ENCODE results near the gene JOSD1.

Gene JOSD1

DNA sequence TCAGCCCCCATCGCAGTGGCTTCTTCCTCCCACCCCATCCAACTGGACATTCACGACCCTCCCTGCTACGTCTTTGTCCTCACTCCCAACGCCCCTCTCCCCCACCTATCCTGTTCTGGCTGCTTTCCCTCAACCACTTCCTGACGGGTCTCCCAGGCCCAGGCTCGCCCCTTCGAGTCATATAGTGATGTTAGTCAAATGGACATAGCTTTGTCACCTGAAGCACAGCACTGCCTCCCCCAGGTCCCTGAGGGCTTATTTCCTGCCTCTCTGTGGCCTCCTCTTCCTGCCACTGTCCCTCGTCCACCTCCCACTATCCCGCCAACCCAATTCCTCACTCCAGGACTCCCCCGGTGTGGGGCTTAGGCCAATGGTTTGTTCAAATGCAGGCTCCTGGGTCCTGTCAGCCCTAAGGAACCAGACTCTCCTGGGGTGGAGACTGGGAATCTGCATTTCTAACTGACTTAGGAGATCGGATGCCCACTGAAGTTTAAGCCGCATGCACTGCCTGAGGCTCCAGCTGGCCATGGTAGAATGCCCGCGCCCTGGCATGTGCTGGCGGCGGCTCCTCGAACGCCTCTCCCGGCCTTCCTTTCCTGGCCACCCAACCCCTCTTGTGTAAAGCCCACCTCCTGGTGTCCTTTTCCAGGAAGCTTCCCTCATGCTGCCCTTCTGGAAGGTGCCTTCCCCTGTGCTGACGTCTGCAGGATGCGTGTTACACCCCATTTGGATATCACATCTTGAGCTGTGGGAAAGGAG lies 36.7 kb upstream of the JOSD1 start:
- Mint-ChIP-seq H3K27me3 (no peaks in the 10 kb centered on the region), H3K27ac (peak overlapping the region; percentile 83), H3K4me1 (peaks cover 22% of the 10 kb centered on the region), H3K36me3 (ENCODE audit: low read depth) (peaks cover 37% of the 10 kb centered on the region), H3K9me3 (no peaks in the 10 kb centered on the region), H3K4me3 (no peak overlapping the region)
- no peak for DNase-seq
- no peak for ATAC-seq

DNA sequence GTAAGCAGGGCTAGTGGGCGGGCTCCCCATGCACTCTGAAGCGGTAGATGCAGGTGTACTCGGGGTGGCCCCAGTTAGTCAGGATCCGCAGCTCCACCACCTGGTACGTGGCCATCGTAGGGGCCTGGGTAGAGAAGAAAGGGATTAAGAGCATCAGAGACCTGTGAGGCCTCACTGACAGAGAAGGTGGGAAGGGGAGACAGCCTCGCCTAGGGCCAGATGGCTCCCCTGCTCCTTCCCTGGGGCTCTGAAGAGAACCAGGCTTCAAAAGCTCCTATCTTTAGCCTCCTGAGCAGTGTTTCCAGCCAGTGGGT lies 35.5 kb upstream of the JOSD1 start:
- Mint-ChIP-seq H3K27me3 (no peaks in the 10 kb centered on the region), H3K4me3 (no peak overlapping the region), H3K4me1 (peaks cover 22% of the 10 kb centered on the region), H3K27ac (no peak overlapping the region), H3K9me3 (no peaks in the 10 kb centered on the region), H3K36me3 (ENCODE audit: low read depth) (peaks cover 29% of the 10 kb centered on the region)
- no peak for DNase-seq
- no peak for ATAC-seq

DNA sequence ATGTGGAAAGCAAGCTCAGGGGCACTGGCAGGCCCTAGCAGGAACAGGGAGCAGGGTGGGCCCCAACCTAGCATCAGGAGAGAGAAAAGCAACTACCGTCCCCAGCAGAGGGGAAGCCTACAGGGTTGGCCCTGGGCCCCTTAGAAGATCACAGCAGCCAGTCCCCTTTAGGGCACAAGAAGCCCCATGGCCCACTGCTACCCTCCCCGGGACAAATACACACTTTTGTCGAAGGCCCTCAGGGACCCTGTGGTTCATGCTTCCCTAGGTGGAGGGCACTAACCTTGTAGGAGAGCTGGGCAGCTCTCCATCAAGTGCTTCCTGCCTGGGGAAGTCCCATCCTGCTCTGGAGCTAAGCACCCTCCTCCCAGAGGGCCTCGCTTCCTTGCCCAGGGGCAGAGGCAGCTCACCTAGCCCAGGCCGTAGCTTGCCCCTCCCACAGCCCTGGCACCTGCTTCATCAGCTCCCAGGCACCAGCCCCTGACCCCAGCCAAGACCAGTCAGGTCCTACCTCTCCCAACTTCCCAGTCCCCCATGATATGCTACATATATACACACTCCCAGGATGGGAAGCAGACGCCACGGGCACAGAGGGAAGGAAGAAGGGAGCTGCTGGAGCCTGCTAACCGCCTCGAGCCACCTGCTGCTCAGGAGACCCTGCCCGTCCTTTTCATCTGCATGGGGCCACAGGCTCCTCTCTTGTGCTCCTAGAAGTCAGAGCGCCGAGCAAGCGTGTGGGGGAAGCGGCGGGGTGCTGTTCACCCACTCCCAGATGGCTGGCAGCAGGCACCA lies 34.9 kb upstream of the JOSD1 start:
- no peaks in the 10 kb centered on the region for H3K27me3 Mint-ChIP-seq
- no peak for DNase-seq
- no peaks in the 10 kb centered on the region for H3K9me3 Mint-ChIP-seq
- H3K27ac Mint-ChIP-seq: peak overlapping the region; percentile 59
- H3K36me3 Mint-ChIP-seq (ENCODE audit: low read depth): peaks cover 28% of the 10 kb centered on the region
- peak; percentile 5 for ATAC-seq
- no peak overlapping the region for H3K4me3 Mint-ChIP-seq
- peaks cover 19% of the 10 kb centered on the region for H3K4me1 Mint-ChIP-seq

DNA sequence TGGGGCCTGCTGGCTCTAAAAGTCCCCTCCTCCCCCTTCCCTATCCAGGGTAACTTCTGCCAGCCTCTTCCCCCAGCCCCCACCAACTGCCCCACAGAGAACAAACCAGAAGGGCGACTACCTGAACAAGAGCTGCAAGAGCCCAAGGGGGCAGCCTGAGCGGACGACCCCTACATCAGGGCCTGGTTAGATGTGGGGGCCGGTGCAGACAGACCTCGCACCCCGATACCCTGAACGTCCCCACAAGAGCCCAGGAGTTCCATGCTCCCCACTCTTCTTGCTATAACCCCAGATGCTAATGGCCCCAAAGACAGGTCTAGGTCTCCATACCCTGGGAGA lies 34.4 kb upstream of the JOSD1 start:
- ATAC-seq (no peak), DNase-seq (no peak)
- H3K27ac Mint-ChIP-seq: peak overlapping the region; percentile 56
- no peaks in the 10 kb centered on the region for H3K9me3 Mint-ChIP-seq
- H3K36me3 Mint-ChIP-seq (ENCODE audit: low read depth): peaks cover 27% of the 10 kb centered on the region
- no peaks in the 10 kb centered on the region for H3K27me3 Mint-ChIP-seq
- peaks cover 21% of the 10 kb centered on the region for H3K4me1 Mint-ChIP-seq
- H3K4me3 Mint-ChIP-seq: no peak overlapping the region

DNA sequence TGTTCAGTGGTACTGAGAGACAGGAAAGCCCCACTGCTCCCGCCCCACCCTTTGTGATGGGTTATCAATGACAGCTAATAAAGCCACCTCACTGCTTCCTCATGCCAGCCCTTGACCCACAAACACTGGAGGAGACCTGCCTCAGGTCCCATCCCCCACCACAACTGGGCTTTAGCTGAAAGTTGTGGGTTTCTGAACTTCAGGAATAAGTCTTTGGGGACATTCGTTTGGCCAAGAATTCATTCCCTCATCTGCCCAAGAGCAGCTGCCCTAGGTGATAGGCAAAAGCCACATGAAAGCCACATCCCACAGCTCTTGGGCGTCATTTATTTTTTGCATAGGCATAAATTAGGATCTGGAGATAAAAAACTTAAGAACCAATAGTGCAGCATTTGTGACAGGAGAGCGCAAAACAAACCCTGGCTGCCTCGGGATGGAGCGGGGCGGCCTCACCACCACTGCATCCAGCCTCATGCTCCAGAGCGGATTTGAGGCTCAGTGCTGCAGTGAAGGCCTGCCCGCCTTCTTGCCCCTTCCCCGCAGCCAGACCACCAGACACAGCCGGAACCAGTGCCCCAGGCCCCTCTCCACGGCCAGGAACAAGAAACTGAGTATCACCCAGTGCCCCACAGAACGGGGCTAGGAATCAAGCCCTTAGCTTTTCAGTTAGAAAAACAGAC lies 33.8 kb upstream of the JOSD1 start:
- Mint-ChIP-seq H3K4me3 (no peak overlapping the region), H3K4me1 (peaks cover 21% of the 10 kb centered on the region), H3K36me3 (ENCODE audit: low read depth) (peaks cover 27% of the 10 kb centered on the region), H3K9me3 (no peaks in the 10 kb centered on the region), H3K27me3 (no peaks in the 10 kb centered on the region), H3K27ac (peak overlapping the region; percentile 27)
- ATAC-seq (no peak), DNase-seq (no peak)

DNA sequence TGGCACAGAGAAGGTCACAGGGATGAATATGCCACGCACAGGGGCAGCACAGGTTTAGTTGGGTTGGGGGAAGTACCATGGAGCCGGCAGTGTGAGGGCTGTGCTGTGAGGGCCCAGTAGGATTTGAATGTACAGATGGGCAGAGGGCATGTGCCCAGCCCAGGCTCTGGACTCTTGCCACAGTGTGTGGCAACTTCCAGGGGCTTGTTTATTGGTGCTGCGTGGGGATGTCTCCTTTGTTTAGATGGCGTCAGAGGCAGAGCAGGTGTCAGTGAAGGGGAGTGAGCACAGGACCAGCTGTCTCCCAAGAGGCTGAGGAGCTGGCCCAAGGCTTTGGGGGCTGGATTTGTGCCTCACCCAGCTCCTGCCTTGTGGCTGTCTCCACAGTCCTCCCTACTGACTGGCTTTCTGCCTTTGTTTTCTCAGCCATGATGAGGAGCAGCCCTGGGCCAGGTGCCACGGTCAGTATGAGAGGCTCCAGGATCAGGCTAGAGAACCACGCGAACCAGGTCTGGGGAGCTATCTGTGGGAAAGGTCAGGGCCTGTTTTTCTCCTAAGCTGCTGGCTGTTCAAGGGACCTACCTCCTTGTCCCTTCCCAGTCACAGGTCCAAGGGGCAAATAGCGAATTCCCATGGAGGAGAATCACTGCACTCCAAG lies 33.1 kb upstream of the JOSD1 start:
- Mint-ChIP-seq H3K4me1 (peaks cover 21% of the 10 kb centered on the region), H3K27ac (peak overlapping the region; percentile 27), H3K9me3 (no peaks in the 10 kb centered on the region), H3K36me3 (ENCODE audit: low read depth) (peaks cover 27% of the 10 kb centered on the region), H3K4me3 (no peak overlapping the region), H3K27me3 (no peaks in the 10 kb centered on the region)
- ATAC-seq (no peak), DNase-seq (no peak)

DNA sequence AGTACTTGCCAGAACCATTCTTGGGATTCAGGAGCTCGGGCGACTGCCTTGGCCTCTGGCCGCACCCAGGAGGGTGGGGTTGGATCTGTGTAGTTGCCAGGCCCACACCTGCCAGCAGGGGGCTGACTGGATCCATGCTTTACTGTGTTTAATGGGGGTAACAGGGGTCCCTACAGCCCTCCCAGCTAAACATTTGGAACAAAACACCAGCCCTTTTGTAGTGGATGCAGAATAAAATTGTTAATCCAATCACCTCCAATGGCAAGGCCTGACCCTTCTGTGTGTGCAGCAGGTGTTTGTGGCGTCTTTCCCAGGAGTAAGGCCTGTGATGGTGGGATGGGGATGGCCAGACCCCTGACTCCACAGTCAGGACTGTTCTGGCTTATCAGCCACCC lies 32.6 kb upstream of the JOSD1 start:
- no peak overlapping the region for H3K4me3 Mint-ChIP-seq
- ATAC-seq (peak; percentile 42), DNase-seq (peak; percentile 65)
- no peaks in the 10 kb centered on the region for H3K27me3 Mint-ChIP-seq
- peaks cover 24% of the 10 kb centered on the region for H3K36me3 Mint-ChIP-seq (ENCODE audit: low read depth)
- peak overlapping the region; percentile 71 for H3K27ac Mint-ChIP-seq
- H3K9me3 Mint-ChIP-seq: no peaks in the 10 kb centered on the region
- H3K4me1 Mint-ChIP-seq: peaks cover 21% of the 10 kb centered on the region

DNA sequence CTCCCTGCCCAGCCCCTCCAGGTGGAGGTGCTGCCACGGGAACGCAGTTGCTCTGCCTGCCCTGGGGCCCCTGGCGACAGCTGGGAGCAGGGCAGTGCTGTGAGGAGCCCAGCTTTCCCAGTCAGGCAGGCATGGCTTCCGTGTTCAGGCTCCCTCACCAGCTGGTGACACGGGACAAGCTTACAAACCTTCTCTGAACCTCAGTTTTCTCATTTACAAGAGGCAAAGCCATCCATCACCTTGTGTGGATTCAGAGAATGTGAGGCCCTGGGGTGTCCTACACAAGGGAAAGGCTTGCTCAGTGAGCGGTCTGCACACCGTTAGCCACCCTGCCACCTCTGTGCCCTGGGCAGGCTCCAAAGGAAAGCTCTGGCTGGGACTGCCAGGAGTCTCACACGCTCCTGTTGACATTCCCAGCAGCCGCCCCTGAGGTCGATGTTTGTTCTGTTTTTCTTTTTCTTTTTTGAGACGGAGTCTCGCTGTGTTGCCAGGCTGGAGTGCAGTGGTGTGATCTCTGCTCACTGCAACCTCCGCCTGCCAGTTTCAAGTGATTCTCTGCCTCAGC lies 31.6 kb upstream of the JOSD1 start:
- Mint-ChIP-seq H3K4me1 (peaks cover 19% of the 10 kb centered on the region), H3K36me3 (ENCODE audit: low read depth) (peaks cover 27% of the 10 kb centered on the region), H3K27ac (peak overlapping the region; percentile 11), H3K9me3 (no peaks in the 10 kb centered on the region), H3K27me3 (no peaks in the 10 kb centered on the region), H3K4me3 (no peak overlapping the region)
- ATAC-seq: no peak
- DNase-seq: no peak

DNA sequence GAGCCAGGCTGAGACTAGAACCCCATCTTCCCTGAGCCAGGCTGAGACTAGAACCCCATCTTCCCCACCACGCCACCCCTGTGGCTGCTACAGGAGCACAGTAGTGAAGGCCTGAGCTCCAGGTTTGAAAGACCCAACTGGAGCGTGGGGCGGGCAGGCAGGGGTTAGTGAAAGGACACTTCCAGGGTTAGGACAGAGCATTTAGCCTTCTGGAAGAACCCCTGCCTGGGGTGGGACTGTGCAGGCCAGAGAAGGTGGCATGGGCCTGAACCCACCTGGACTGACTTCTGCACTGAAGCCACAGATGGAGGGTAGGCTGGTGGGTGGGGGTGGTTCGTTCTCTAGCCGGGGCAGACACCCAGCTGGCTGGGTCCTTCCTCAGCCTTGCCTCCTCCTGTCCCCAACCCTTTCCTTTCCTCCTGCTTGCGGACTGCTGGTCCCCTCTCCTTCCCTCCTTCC lies 31.0 kb upstream of the JOSD1 start:
- Mint-ChIP-seq H3K36me3 (ENCODE audit: low read depth) (peaks cover 28% of the 10 kb centered on the region), H3K27me3 (no peaks in the 10 kb centered on the region), H3K4me1 (peaks cover 16% of the 10 kb centered on the region), H3K9me3 (no peaks in the 10 kb centered on the region), H3K4me3 (no peak overlapping the region), H3K27ac (no peak overlapping the region)
- no peak for DNase-seq
- ATAC-seq: no peak

DNA sequence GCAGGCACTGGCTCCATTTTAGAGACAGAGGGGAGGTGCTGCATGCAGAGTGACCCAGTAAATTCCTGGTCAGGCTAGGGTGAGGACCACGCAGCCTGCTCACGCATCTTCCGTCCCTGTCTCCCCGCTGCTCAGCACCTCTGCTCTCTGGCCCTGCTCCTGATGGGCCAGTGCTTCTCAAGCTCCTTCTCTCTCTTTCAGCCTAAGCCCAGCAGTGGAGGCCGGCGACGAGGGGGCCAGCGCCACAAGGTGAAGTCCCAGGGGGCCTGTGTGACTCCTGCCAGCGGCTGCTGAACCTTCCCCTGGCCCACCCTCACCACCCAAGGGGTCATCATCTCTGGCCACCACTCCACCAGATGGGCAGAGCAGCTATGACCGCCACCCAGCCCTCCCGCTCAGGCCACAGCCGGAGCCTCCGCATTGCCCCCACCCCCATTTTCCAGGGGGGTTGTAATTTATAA lies 29.7 kb upstream of the JOSD1 start:
- no peaks in the 10 kb centered on the region for H3K9me3 Mint-ChIP-seq
- H3K4me1 Mint-ChIP-seq: peaks cover 10% of the 10 kb centered on the region
- ATAC-seq (no peak), DNase-seq (no peak)
- H3K36me3 Mint-ChIP-seq (ENCODE audit: low read depth): peaks cover 40% of the 10 kb centered on the region
- H3K27ac Mint-ChIP-seq: no peak overlapping the region
- no peak overlapping the region for H3K4me3 Mint-ChIP-seq
- H3K27me3 Mint-ChIP-seq: no peaks in the 10 kb centered on the region

DNA sequence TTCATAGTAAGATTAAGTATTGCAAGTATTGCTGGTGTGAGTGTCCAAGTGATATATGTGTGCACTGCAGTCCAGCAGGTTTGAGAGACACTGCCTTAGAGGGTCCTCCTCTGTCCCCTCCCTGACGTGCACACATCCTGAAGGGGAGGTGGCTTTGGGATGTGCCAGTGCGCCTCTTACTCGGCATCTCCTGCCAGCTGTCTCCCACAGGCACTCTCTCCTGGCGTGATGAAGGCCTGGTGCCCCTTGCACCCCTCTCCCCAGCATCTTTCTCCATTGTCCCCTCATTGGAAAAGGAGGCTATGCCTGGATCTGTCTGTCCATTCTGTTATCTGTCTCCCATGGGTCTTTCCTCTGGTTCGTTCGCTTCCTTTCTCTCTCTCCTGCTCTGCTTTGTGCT lies 29.2 kb upstream of the JOSD1 start:
- DNase-seq: no peak
- no peak overlapping the region for H3K27ac Mint-ChIP-seq
- ATAC-seq: no peak
- no peaks in the 10 kb centered on the region for H3K27me3 Mint-ChIP-seq
- H3K36me3 Mint-ChIP-seq (ENCODE audit: low read depth): peaks cover 43% of the 10 kb centered on the region
- H3K4me1 Mint-ChIP-seq: peaks cover 6% of the 10 kb centered on the region
- H3K9me3 Mint-ChIP-seq: no peaks in the 10 kb centered on the region
- no peak overlapping the region for H3K4me3 Mint-ChIP-seq

DNA sequence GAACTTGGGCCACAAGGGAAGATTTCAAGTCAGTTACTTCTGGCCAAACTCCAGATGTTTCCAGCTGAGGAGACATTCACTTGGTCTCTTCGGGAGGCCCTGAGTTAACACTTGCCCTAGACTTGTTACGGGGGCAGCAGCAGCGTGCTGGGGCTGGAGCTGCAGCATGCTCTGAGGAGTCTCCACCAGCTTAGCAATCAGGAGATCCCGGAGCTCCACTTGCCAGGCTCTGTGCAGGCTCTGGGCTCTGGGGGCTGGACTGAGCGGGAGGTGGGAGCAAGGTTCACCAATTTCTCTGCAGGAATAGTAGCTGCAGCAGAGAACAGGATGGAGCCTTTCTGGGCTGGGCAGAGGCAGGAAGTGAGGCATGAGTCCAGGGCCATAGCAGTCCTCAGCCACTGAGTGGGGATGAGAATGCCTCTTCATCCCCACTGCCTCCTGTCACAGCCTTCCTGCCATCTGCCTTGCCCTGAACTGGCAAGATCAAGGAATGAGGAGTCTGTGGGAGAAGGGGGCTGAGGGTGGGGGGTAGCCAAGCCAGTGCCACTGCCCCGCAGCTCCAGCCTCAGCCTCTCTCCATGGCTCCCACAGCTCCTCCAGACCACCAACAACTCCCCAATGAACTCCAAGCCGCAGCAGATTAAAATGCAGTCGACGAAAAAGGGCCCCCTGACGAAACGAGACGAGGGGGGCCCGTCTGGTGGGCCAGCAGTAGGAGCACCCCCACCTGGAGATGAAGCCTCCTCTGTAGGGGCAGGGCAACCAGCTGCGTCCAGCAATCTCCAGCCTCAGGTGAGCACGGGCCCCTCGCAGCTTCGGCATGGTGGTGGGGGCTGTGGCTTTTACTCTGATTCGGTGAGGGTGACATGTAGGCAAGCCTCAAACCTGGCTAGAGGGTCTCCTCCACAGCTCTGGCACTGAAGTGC lies 28.4 kb upstream of the JOSD1 start:
- H3K36me3 Mint-ChIP-seq (ENCODE audit: low read depth): peaks cover 45% of the 10 kb centered on the region
- H3K9me3 Mint-ChIP-seq: no peaks in the 10 kb centered on the region
- no peak overlapping the region for H3K4me3 Mint-ChIP-seq
- DNase-seq (no peak), ATAC-seq (no peak)
- H3K27me3 Mint-ChIP-seq: no peaks in the 10 kb centered on the region
- peaks cover 6% of the 10 kb centered on the region for H3K4me1 Mint-ChIP-seq
- H3K27ac Mint-ChIP-seq: no peak overlapping the region

DNA sequence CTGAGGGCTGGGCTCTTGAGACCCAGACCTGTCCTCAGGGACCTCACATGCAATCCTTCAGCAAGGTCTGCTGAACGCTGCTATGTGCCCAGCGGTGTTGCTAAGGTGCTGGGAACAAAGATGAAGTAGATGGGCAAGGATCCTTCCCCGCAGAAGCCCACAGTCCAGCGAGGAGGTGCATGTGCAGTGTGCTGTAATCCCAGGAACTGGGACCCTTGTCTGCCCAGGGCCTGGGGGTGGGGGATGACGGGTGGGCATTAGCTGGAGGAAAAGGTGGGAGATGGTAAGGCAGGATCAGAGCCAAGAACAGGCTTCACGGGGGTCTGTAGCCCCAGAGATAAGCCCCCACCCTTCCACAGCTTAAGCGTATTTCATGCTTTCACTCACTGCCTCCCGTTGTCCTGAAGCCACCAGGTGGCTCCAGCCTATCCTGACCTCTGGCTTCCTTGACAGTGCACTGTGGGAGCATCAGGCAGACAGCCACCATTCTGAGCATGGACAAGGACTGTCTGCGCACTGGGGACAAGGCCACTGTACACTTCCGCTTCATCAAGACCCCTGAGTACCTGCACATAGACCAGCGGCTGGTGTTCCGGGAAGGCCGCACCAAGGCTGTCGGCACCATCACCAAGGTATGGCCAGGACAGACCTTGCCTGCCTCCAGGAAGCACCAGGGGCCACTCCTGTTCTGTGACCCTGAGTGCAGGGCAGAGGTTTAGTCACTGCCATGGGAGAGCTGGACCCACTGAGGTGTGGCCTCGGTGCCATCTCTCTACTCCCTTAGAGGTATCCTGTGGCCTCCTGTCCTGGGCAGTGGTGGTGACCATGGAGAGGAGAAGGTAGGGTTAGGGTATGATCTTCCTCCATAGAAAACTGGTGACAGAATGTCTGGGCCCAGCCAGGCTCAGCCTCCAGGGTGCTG lies 27.0 kb upstream of the JOSD1 start:
- Mint-ChIP-seq H3K4me3 (no peak overlapping the region), H3K36me3 (ENCODE audit: low read depth) (peaks cover 57% of the 10 kb centered on the region), H3K4me1 (peaks cover 2% of the 10 kb centered on the region), H3K9me3 (no peaks in the 10 kb centered on the region), H3K27me3 (no peaks in the 10 kb centered on the region), H3K27ac (no peak overlapping the region)
- no peak for DNase-seq
- ATAC-seq: no peak

Data from activated naive CD8-positive, alpha-beta T cell treated with anti-CD3 and anti-CD28 coated beads, Interleukin-2, amount 50 U/mL, for 24 hours (primary cell).